ENCODE results near the gene PLG. TPM values are rescaled to one million over a fixed set of nuclear protein-coding genes. Genes with fewer than 3 reads are reported as not detected.
"Not testable (repeated sequence)": the region's sequence is repeated elsewhere in the genome, so short reads cannot be mapped to it uniquely, and the experiment has no call there.

The PLG gene
- total RNA-seq, 3 donors from 2014 or later = not detected

GRCh38 chr6:160667639-160668481, 34.2 kb upstream of the PLG start:
- peaks cover 0 to 6% of the 10 kb centered on the region in 2 donors for H3K9me3 ChIP-seq
- H3K27me3 ChIP-seq = no peaks in the 10 kb centered on the region
- H3K4me1 ChIP-seq = no peaks in the 10 kb centered on the region
- H3K36me3 ChIP-seq = no peaks in the 10 kb centered on the region
- H3K27ac ChIP-seq = no peak overlapping the region
- no peak for DNase-seq (ENCODE audit: low spot score in 2 of 2)
- no peak overlapping the region for H3K4me3 ChIP-seq
- intact Hi-C loops (cut with DNase I; ENCODE audit: low total_unique reads) = no loop called here
- TF ChIP-seq POLR2A (IDR thresholded peaks at IDR 0.05) = no peak
- TF ChIP-seq POLR2AphosphoS5 (IDR thresholded peaks at IDR 0.05) = no peak
- TF ChIP-seq CTCF (IDR thresholded peaks at IDR 0.05) = no peak

- no peak for DNase-seq (ENCODE audit: low spot score in 2 of 2)
- peaks cover 0 to 13% of the 10 kb centered on the region in 2 donors for H3K9me3 ChIP-seq
- no peak overlapping the region for H3K27ac ChIP-seq
- intact Hi-C loops (cut with DNase I; ENCODE audit: low total_unique reads) = no loop called here
- H3K4me3 ChIP-seq = no peak overlapping the region
- H3K27me3 ChIP-seq = no peaks in the 10 kb centered on the region
- TF ChIP-seq CTCF (IDR thresholded peaks at IDR 0.05) (no peak), POLR2AphosphoS5 (IDR thresholded peaks at IDR 0.05) (no peak), POLR2A (IDR thresholded peaks at IDR 0.05) (no peak)
- H3K36me3 ChIP-seq = no peaks in the 10 kb centered on the region
- no peaks in the 10 kb centered on the region for H3K4me1 ChIP-seq
Observed at GRCh38 chr6:160668589-160668988, 33.5 kb upstream of the PLG start.

DNA sequence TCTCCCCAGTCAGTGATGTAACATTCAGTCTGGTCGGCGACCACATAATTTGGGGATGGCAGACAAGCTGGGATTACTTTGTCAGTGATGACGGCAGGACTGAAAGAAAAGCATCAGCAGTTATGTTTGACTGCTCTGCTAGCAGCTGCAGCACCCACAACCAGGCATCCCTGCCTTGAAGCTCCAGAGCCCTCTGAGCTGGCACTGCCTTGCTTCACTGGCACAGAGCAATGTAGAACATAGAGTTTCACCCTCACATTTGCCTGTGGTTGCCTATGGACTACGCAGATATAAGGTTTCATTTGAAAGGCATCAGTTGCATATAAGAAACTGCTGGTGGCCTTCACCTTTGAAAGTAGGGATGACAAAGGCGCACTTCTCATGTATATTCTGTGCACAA, 25.6 kb upstream of the PLG start:
- H3K27me3 ChIP-seq; H3K27ac ChIP-seq; intact Hi-C loops (cut with DNase I; ENCODE audit: low total_unique reads); H3K4me1 ChIP-seq; DNase-seq (ENCODE audit: low spot score in 2 of 2); H3K36me3 ChIP-seq; H3K4me3 ChIP-seq: not testable (repeated sequence)
- H3K9me3 ChIP-seq = peaks cover 0 to 14% of the 10 kb centered on the region in 2 donors

DNA sequence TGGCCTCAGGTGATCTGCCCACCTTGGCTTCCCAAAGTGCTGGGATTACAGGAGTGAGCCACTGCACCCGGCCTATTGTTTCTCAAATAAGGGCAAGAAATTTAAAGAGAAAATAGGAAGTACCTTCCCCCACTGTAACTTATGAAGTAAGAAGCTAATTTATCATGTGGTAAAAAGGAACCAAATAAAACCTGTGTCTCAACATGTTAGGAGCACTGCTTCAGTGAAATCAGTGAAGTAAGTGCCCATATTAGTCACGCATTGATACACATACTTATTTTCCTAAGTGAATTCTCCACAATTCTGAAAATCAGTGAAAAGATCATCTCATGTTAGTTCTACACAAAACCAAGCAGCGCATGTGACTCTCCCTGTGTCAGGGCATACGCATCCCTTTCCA, 23.8 kb upstream of the PLG start:
- no peak overlapping the region for H3K4me3 ChIP-seq
- TF ChIP-seq CTCF (IDR thresholded peaks at IDR 0.05) = no peak
- no peak for TF ChIP-seq POLR2A (IDR thresholded peaks at IDR 0.05)
- no peak for TF ChIP-seq POLR2AphosphoS5 (IDR thresholded peaks at IDR 0.05)
- H3K4me1 ChIP-seq = no peaks in the 10 kb centered on the region
- H3K36me3 ChIP-seq = no peaks in the 10 kb centered on the region
- no peak for DNase-seq (ENCODE audit: low spot score in 2 of 2)
- intact Hi-C loops (cut with DNase I; ENCODE audit: low total_unique reads) = no loop called here
- H3K27me3 ChIP-seq = no peaks in the 10 kb centered on the region
- H3K9me3 ChIP-seq = peaks cover 0 to 5% of the 10 kb centered on the region in 2 donors
- H3K27ac ChIP-seq = no peak overlapping the region

DNA sequence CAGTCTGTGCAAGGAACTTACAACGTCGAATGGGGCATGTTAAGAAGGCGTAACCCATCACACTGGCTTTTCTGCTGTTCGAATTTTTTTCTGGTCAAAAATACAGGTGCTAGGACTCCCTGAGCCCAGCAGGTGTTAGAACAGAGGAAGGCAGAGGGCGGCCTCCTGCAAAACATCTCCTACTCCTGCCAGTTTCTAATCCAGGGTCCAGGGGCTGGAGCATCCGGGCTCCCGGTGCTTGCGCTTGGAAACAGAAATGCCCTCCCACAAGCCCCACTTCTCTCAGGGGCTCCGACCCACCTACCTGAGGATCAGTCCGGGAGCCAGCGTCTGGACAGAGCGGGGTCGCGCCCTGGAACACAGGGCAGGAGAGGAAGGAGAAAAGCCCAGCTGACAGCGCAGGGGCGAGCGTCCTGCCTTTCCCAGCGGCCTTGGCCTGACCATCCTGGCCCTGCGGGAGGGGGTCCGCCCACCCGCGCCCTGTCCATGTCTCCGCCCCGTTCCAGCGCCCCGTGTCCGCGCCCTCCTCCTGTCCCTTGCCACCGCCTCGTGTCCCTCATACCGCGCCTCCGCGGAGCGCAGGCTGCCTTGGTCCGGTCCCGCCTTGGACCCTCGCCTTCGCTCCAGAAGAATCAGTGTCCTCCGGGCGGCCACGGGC, 23.2 kb upstream of the PLG start:
- H3K9me3 ChIP-seq = no peaks in the 10 kb centered on the region
- H3K4me1 ChIP-seq = no peaks in the 10 kb centered on the region
- no peak overlapping the region for H3K27ac ChIP-seq
- no peaks in the 10 kb centered on the region for H3K36me3 ChIP-seq
- intact Hi-C loops (cut with DNase I; ENCODE audit: low total_unique reads) = no loop called here
- TF ChIP-seq POLR2A (IDR thresholded peaks at IDR 0.05) (no peak), POLR2AphosphoS5 (IDR thresholded peaks at IDR 0.05) (no peak), CTCF (IDR thresholded peaks at IDR 0.05) (no peak)
- no peak for DNase-seq (ENCODE audit: low spot score in 2 of 2)
- no peaks in the 10 kb centered on the region for H3K27me3 ChIP-seq
- H3K4me3 ChIP-seq = peak overlapping the region in 2 of 3 donors; percentile 34 to 43
